Smooth muscle cell (in vitro differentiated cells): ENCODE data around the gene AMOT. TPM values are rescaled to one million over a fixed set of nuclear protein-coding genes. Genes with fewer than 3 reads are reported as not detected.

Experiments used
- DNase-seq: peaks from one replicate; lab custom pipeline; 2025; ENCODE audit not compliant: unreplicated experiment; lab: John Stamatoyannopoulos, UW
- H2AFZ ChIP-seq: fragments of 200-600 bp; sonication (generic); 2 replicates; pipeline ENCODE4 v1.6.0; 2016; ENCODE audit warnings: antibody characterized with exemption, low read depth, mild to moderate bottlenecking
- H3F3A ChIP-seq: fragments of 200-600 bp; sonication (generic); 2 replicates; pipeline ENCODE4 v1.6.0; 2017; ENCODE audit warnings: antibody characterized with exemption, low read depth
- H3K27ac ChIP-seq: fragments of 200-600 bp; sonication (generic); 2 replicates; pipeline ENCODE4 v1.5.1; 2016; ENCODE audit warnings: low read depth, mild to moderate bottlenecking
- H3K27me3 ChIP-seq: fragments of 200-600 bp; sonication (generic); 2 replicates; pipeline ENCODE4 v1.6.1; 2016; ENCODE audit warnings: low read depth, mild to moderate bottlenecking
- H3K36me3 ChIP-seq: fragments of 200-600 bp; sonication (generic); 2 replicates; pipeline ENCODE4 v1.5.1; 2016; ENCODE audit warnings: low read depth
- H3K4me1 ChIP-seq: fragments of 200-600 bp; sonication (generic); 2 replicates; pipeline ENCODE4 v1.5.1; 2016; ENCODE audit warnings: low read depth
- H3K4me2 ChIP-seq: fragments of 200-600 bp; sonication (generic); 2 replicates; pipeline ENCODE4 v1.6.0; 2016; ENCODE audit warnings: mild to moderate bottlenecking
- H3K4me3 ChIP-seq: fragments of 200-600 bp; sonication (generic); 2 replicates; pipeline ENCODE4 v1.5.1; 2016; ENCODE audit warnings: mild to moderate bottlenecking
- H3K79me2 ChIP-seq: fragments of 200-600 bp; sonication (generic); 2 replicates; pipeline ENCODE4 v1.6.0; 2016; ENCODE audit warnings: low read depth, mild to moderate bottlenecking
- H3K9ac ChIP-seq: fragments of 200-600 bp; sonication (generic); 2 replicates; pipeline ENCODE4 v1.6.0; 2016; ENCODE audit warnings: low read depth
- H3K9me3 ChIP-seq: fragments of 200-600 bp; sonication (generic); replicated peaks from 2 replicates; pipeline ENCODE4 v1.5.1; 2016; ENCODE audit warnings: low read depth
- H4K20me1 ChIP-seq: fragments of 200-600 bp; sonication (generic); 2 replicates; pipeline ENCODE4 v1.6.0; 2016; ENCODE audit warnings: low read depth
- WGBS: methylation state at CpG from one replicate; pipeline ENCODE4 v1.1.7; 2016; ENCODE audit warnings: low lambda C conversion rate; 5-methylcytosine and 5-hydroxymethylcytosine counted together
- polyA plus RNA-seq: library from polyadenylated mRNA; unstranded; fragments of >200 nt; fragmentation: Nextera tagmentation; extraction: Ambion mirVana; gene quantifications from 2 replicates; pipeline ENCODE4 v1.2.1, GENCODE V29; 2016
- total RNA-seq: library from RNA; depleted of rRNA; stranded (reverse); fragments of >200 nt; gene quantifications from 2 replicates; pipeline ENCODE4 v1.2.3, GENCODE V29; 2014
- TF ChIP-seq, protein P1 (sequence below): fragments of 200-600 bp; sonication (generic); IDR thresholded peaks from 2 replicates; pipeline ENCODE4 v1.5.1; 2017; ENCODE audit warnings: borderline replicate concordance, mild to moderate bottlenecking, antibody characterized with exemption; ENCODE audit not compliant: insufficient read depth, poor library complexity, severe bottlenecking

Gene AMOT
- total and polyA plus RNA-seq, 2 experiments from 2014 or later: 10.0 to 66.6 TPM

GRCh38 chrX:112877771-112878173 is 37.1 kb upstream of the AMOT start:
- no peaks in the 10 kb centered on the region for H3K36me3 ChIP-seq
- no peak for DNase-seq
- H3K9me3 ChIP-seq: no peaks in the 10 kb centered on the region
- no peak overlapping the region for H3K27ac ChIP-seq
- H4K20me1 ChIP-seq: no peaks in the 10 kb centered on the region
- TF ChIP-seq, protein P1, sequence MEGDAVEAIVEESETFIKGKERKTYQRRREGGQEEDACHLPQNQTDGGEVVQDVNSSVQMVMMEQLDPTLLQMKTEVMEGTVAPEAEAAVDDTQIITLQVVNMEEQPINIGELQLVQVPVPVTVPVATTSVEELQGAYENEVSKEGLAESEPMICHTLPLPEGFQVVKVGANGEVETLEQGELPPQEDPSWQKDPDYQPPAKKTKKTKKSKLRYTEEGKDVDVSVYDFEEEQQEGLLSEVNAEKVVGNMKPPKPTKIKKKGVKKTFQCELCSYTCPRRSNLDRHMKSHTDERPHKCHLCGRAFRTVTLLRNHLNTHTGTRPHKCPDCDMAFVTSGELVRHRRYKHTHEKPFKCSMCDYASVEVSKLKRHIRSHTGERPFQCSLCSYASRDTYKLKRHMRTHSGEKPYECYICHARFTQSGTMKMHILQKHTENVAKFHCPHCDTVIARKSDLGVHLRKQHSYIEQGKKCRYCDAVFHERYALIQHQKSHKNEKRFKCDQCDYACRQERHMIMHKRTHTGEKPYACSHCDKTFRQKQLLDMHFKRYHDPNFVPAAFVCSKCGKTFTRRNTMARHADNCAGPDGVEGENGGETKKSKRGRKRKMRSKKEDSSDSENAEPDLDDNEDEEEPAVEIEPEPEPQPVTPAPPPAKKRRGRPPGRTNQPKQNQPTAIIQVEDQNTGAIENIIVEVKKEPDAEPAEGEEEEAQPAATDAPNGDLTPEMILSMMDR: no peak
- no peaks in the 10 kb centered on the region for H3F3A ChIP-seq
- no peak overlapping the region for H3K4me3 ChIP-seq
- no peak overlapping the region for H3K4me2 ChIP-seq
- H2AFZ ChIP-seq: no peak overlapping the region
- H3K79me2 ChIP-seq: no peaks in the 10 kb centered on the region
- WGBS: 43% methylated on average over 3 of the region's 3 CpGs
- H3K4me1 ChIP-seq: peaks cover 7% of the 10 kb centered on the region
- H3K9ac ChIP-seq: no peak overlapping the region
- no peaks in the 10 kb centered on the region for H3K27me3 ChIP-seq

GRCh38 chrX:112874614-112875013 is 34.0 kb upstream of the AMOT start:
- H3K27me3 ChIP-seq: no peaks in the 10 kb centered on the region
- no peak overlapping the region for H3K4me2 ChIP-seq
- peak overlapping the region; percentile 28 for H2AFZ ChIP-seq
- no peaks in the 10 kb centered on the region for H3K79me2 ChIP-seq
- H3K9ac ChIP-seq: no peak overlapping the region
- TF ChIP-seq, protein P1: no peak
- H3K27ac ChIP-seq: no peak overlapping the region
- H3K4me3 ChIP-seq: no peak overlapping the region
- WGBS: 66% methylated on average over 1 of the region's 1 CpG
- no peaks in the 10 kb centered on the region for H3K36me3 ChIP-seq
- no peak for DNase-seq
- H3F3A ChIP-seq: no peaks in the 10 kb centered on the region
- peaks cover 7% of the 10 kb centered on the region for H3K4me1 ChIP-seq
- H3K9me3 ChIP-seq: no peaks in the 10 kb centered on the region
- no peaks in the 10 kb centered on the region for H4K20me1 ChIP-seq

GRCh38 chrX:112874175-112874574 is 33.5 kb upstream of the AMOT start:
- DNase-seq: no peak
- Histone ChIP-seq H3K79me2 (no peaks in the 10 kb centered on the region), H3K4me3 (no peak overlapping the region), H2AFZ (peak overlapping the region; percentile 28), H3K36me3 (no peaks in the 10 kb centered on the region), H3K4me1 (peaks cover 7% of the 10 kb centered on the region), H3K9me3 (no peaks in the 10 kb centered on the region), H3K9ac (no peak overlapping the region), H3K27me3 (no peaks in the 10 kb centered on the region), H3F3A (no peaks in the 10 kb centered on the region), H4K20me1 (no peaks in the 10 kb centered on the region), H3K4me2 (no peak overlapping the region), H3K27ac (no peak overlapping the region)
- TF ChIP-seq, protein P1: peak; percentile 39
- WGBS: 43% methylated on average over 1 of the region's 1 CpG

DNA sequence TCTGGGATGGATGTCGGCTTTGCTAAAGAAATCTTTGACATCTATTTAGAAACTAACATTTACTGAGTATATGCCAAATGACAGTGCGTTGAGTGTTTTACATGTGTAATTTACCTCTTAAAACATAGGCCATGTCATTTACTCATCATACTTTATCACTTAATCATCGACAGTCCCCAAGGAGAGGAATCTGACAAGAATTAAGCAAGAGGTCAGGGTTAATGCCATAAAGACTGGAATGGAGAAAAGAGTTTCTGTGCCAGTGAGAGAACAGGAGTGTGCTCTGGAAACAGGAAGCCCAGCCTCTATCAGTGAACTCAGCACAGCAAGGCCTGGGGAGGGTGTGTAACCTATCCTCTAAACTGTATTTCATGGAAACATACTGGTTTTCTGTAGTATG is 28.0 kb upstream of the AMOT start:
- no peak overlapping the region for H3K9ac ChIP-seq
- no peaks in the 10 kb centered on the region for H3K27me3 ChIP-seq
- H3K4me2 ChIP-seq: no peak overlapping the region
- H3K36me3 ChIP-seq: no peaks in the 10 kb centered on the region
- WGBS: 41% methylated on average over 3 of the region's 3 CpGs
- no peaks in the 10 kb centered on the region for H3K4me1 ChIP-seq
- no peaks in the 10 kb centered on the region for H3K79me2 ChIP-seq
- H2AFZ ChIP-seq: peak overlapping the region; percentile 4
- no peaks in the 10 kb centered on the region for H3K9me3 ChIP-seq
- H3K4me3 ChIP-seq: no peak overlapping the region
- H3F3A ChIP-seq: peaks cover 12% of the 10 kb centered on the region
- H3K27ac ChIP-seq: peak overlapping the region; percentile 34
- H4K20me1 ChIP-seq: no peaks in the 10 kb centered on the region
- TF ChIP-seq, protein P1: no peak
- no peak for DNase-seq
